Measurements from ENCODE around the gene TXNDC5.
"Not testable (repeated sequence)": the region's sequence is repeated elsewhere in the genome, so short reads cannot be mapped to it uniquely, and the experiment has no call there.

The TXNDC5 gene

DNA sequence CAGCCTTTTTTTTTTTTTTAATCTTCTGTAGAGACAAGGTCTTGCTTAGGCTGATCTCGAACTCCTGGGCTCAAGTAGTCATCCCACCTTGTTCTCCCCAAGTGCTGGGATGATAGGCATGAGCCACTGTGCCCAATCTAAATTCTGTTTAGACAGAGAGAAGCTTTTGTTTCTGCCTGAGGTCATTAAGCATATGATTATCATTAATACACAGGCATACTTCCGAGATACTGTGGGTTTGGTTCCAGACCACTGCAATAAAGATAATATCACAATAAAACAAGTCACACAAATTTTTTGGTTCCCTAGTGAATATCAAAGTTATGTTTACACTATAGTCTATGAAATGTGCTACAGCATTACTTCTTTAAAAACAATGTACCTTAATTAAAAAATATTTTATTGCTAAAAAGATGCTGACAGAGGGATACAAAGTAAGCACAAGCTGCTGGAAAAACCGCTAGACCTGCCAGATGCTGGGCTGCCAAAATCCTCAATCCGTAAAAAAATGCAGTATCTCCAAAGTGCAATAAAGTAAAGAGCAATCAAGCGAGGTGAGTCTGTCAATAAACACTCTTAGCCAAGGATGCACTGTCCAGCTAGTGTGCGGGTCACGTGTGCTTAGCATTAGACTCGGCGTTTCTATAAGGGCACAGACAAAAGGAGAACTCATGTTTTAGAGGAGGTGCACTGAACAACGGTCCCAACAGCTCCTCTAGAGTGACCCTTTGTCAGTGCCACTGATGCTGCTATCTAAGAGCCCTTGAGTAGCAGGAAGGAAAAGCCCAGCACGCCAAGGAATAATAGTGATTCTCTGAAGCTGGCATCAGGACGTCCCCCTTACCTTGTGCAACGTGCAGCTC, 16.1 kb downstream of the TXNDC5 start:
- DNase-seq = no peak

- no peak for DNase-seq
These were observed 17.2 kb downstream of the TXNDC5 start for GRCh38 chr6:7893342-7893741.

DNA sequence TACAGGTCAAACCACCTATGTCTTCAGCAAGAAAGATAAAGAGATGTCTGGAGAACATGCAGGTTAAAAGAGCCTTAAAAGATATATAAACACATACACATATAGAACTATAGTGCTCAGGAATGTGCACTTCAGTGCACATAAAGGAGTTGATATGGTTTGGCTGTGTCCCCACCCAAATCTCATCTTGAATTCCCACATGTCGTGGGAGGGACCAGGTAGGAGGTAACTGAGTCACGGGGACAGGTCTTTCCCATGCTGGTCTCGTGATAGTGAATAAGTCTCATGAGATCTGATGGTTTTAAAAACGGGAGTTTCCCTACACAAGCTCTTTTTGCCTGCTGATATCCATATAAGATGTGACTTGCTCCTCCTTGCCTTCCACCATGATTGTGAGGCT, 18.2 kb downstream of the TXNDC5 start:
- DNase-seq = not testable (repeated sequence)

- no peak for DNase-seq
These were observed 19.3 kb downstream of the TXNDC5 start for GRCh38 chr6:7891078-7891872.

- DNase-seq = no peak
These were observed 21.8 kb downstream of the TXNDC5 start for GRCh38 chr6:7888587-7889357.

- DNase-seq = no peak
These were observed 23.2 kb downstream of the TXNDC5 start for GRCh38 chr6:7887278-7887991.

DNA sequence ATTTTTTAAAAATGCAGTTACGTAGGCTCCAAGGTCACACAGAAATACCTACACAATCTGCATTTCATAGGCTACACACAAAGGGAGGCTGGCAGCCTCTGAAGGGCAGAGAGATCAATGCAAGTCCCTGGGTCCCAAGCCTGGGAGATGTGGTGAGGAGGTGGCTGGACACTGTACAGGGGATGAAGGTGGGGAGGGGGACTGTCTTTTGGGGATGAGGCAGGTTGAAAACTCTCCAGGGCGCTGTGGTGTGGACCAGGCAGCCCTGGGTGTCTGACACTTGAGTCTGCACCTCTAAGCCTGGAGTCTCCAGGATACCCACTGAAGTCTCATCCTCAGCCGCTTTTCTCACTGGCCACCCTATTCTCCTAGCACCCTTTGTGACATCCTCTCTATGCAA, 24.5 kb downstream of the TXNDC5 start:
- no peak for DNase-seq

DNA sequence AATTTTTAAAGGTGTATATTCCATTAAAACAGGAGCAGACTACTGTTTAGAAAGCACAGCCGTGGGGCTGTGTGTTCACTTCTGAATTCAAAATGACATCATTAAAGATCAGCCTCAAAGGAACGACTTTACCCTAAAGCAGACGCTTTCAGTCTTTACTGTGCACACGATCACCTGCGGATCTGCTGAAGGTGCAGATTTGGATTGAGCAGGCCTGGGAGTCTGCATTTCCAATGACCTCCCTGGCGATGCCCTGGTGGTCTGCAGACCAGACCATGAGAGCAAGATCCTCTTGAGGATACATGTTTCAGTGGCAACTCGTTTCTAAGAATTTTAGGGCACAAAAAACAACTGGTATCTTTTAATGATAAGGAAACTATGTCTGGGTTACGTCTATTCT, 27.2 kb downstream of the TXNDC5 start:
- DNase-seq = no peak

DNA sequence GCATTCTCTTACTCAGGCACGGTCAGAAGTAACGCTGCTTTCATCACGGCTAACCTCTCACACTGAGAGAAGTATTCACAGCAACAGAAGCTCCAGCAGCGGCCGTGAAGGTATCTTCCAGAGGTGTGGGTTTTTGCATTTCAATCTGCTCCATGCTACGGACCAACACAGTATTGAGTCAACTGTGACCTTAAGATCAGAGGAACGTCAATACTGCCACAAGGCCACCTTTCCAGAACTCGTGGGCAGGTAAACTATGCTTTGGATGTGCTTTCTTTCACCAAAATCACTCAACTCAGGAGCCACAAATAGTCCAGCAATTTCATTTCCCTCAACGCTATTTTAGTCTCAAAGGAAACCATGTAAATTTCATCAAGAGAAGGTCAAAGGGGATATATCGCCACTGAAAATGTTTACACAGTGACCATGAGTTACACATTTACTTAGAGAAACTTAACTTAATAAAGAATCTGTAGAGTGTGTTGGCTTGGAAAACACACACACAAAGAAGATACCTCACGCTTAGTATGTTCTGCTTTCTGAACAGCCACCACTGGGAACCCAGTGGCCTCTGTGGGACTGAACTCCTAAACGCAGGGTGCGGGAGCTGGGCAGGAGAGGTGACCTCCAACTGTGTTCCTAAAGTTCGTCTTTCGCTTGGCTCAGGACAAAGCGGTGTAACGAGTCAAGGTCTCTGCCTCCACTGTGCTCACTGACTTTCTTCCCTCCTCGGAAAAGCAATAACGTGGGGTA, 27.9 kb downstream of the TXNDC5 start:
- no peak for DNase-seq

DNA sequence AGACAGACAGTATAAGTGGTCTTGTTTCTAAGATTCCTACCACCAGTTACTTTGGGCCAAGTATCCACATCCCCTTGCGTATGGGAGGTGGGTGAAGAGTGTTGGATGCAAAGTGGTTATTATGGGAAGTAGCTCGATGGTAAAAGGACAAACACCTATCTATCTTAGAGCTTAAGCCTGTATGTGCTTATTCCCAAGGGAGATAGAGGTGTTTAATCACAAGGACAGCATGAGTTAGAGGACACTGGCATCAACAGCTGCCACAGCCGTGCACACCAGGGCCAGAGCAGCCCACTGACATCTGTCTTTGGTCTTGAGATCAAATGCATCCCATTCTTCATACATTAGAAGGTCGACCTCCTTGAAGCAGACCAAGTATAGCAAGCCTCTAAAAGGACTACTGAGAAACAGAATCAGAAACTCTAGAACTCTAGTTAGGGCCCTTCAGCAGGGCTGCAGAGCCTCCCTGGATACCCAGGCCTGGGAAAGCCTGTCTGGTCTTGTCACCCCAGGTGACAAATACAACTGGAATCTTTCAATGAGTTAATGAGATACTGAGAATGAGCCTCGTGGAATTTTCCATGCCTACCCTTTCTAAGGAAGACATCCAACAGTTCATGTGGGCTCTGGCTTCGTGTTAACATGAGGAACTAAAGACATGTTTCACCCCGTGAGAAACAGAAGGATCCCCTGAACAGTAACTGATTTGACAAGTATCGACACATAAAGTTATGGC, 28.7 kb downstream of the TXNDC5 start:
- DNase-seq = no peak

DNA sequence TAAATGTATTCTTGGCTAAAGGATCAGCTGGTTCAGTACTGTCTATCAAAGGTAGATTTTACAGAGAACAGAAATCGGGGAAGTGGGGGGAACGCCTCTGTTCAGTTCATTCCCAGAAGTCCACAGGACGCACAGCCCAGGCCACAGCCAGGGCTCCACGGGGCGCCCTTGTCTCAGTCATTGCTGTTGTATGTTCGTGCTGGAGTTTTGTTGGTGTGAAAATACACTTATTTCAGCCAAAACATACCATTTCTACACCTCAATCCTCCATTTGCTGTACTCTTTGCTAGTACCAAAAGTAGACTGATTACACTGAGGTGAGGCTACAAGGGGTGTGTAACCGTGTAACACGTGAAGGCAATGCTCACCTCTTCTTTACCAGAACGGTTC, 29.9 kb downstream of the TXNDC5 start:
- no peak for DNase-seq

DNA sequence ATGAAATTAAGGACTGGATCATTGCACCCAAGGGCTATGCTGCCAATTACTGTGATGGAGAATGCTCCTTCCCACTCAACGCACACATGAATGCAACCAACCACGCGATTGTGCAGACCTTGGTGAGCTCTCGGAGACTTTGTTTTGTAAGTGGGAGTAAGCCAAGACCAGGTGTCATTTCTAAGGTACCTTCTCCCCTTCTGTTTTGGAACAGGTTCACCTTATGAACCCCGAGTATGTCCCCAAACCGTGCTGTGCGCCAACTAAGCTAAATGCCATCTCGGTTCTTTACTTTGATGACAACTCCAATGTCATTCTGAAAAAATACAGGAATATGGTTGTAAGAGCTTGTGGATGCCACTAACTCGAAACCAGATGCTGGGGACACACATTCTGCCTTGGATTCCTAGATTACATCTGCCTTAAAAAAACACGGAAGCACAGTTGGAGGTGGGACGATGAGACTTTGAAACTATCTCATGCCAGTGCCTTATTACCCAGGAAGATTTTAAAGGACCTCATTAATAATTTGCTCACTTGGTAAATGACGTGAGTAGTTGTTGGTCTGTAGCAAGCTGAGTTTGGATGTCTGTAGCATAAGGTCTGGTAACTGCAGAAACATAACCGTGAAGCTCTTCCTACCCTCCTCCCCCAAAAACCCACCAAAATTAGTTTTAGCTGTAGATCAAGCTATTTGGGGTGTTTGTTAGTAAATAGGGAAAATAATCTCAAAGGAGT, 30.4 kb downstream of the TXNDC5 start:
- DNase-seq = no peak

DNA sequence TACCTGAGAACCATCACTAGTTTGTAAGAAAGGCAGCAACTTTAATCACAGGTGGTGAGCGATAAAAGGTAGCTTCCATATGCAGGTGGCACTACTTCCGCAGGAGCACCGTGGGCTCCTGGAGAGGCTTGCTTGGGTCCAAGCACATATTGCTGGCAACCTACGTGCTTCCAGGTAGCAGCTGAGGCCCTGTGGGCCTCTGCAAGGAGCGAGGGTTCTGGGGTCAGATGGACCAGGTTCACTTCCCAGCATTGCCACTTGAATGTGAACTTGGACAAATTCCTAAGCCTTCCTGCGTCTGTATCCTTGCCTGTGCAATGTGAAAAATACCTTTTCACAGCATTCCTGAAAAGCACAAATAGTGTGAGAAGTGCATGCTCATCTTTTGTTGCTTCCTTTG, 31.0 kb downstream of the TXNDC5 start:
- no peak for DNase-seq

DNA sequence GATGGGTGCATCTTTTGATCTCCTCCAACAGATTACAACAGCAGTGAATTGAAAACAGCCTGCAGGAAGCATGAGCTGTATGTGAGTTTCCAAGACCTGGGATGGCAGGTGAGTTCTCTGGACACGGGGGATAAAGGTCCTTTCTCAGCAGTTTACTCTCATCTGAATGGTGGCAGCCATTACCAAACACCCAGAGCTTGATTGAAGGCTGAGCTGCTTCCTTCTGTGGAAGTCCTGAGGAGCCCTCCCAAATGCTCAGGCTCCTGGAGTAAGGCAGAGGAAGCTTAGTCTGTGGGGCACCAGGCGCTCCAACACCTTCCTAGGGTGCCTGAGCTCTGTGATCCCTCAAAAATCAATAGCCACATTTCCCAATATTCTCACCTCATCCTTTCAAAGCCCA, 31.5 kb downstream of the TXNDC5 start:
- no peak for DNase-seq

DNA sequence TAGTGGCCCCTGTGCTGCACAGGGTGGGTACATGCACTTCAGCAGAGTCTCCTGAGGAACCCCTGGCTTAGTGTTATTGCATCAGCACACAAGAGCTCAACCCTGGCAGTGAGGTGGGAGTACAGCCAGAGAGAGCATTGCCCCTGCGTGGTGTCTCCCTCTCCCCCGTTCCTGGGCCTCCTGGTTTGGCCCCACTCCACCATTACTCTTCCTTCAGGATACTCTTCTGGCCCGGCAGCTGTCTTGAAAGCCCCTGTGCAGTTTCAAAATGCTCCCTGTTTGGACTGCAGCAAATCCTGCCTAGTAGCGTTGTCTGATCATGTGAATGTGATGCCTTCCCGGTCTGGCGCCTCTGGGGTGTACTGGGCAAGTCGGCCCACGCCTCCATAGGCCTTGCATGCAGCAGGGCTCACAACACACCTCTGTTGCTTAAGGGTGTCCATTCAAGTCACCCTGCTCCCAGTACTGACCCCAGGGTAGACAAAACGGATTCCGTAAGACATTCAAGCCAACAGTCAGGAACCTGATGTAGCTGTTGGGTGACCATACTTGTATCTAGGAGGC, 32.1 kb downstream of the TXNDC5 start:
- no peak for DNase-seq

GRCh38 chr6:7868926-7869325, 41.7 kb downstream of the TXNDC5 start:
- DNase-seq = no peak

DNA sequence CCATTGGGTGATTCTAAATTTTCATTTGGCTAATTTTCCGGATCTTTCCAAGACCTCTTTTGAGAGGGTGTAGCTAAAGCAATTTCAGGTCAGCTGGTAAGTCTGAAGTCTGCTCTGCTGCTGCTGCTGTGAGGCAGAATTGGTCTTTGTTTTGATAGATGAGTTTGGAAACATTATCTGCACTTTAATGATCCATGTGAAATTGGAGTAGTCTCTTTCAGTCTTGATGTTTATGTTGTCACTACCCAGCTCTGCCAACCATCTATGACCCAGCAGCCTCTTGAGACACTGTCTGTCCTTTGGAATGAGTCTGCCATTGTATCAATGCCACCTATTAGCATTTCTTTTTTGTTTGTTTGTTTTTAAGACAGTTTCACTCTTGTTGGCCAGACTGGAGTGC, 44.1 kb downstream of the TXNDC5 start:
- no peak for DNase-seq

DNA sequence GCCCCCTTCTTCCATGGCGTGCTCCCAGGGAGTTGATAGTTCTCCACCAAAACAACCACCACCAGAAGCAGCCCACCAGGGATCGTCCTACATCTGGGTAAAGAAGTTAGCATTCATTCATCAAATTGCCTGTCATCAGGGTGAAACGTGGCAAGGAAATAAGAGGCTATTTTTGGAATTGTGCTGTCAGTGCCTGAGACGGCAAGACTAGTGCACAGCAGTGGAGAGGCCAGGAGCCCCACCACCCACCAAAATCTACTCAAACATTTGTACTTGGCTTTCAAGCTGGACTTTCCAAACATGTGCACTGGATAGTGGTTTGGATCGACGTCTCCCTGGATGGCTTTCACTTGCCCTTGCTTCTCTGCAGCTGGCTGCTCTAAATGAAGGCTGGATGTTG, 44.8 kb downstream of the TXNDC5 start:
- no peak for DNase-seq

DNA sequence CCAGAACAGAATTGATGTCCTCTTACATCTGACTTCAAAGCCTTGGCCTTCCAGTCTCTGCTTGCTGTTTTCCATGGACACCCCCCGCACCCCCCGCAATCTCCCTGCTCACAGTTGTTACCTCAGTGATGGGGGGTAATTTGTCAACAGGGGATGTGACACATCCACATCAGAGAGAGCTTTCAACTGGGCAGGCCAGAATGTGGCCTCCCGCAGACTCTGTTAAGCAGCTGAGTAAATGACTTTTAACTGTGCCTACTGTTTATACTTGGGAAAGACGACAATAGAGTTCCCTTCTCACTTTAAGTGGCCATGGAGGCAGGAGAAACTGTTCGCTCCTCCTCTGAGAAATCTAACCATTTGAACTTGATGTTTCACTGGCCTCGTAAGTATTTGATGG, 51.0 kb downstream of the TXNDC5 start:
- no peak for DNase-seq

- no peak for DNase-seq
These were observed 58.8 kb downstream of the TXNDC5 start for GRCh38 chr6:7851780-7852179.

Measured in activated naive CD4-positive, alpha-beta T cell (primary cell).